Activated T-cell treated with anti-CD3 and anti-CD28 coated beads, Interleukin-2, amount 50 U/mL, for 72 hours (primary cell): Measurements from ENCODE around the gene ASTL. TPM values are rescaled to one million over a fixed set of nuclear protein-coding genes. Genes with fewer than 3 reads are reported as not detected.
A peak's percentile ranks its signal among the peaks of the same experiment; 100 is the strongest.

Experiments
- ATAC-seq, 2 donors: fragments of 150-1000 bp; cut with Tn5 transposase; replicated peaks in 1 of 2; 2 replicates each; pipeline ENCODE4 v1.10.0; 2021; ENCODE audit warnings: moderate library complexity in 2 of 2, mild to moderate bottlenecking in 1 of 2
- DNase-seq, 2 donors: peaks; one replicate each; pipeline ENCODE4 v3.0.0; 2021 to 2022; ENCODE audit warnings: mixed read lengths in 1 of 2
- H3K27ac Mint-ChIP-seq: one replicate; pipeline ENCODE4 v1.8.0; 2022; ENCODE audit warnings: mild to moderate bottlenecking, moderate library complexity, mixed read lengths
- H3K27me3 Mint-ChIP-seq: one replicate; pipeline ENCODE4 v1.8.0; 2022; ENCODE audit warnings: low read depth, mixed read lengths
- H3K36me3 Mint-ChIP-seq, 2 donors: one replicate each; pipeline ENCODE4 v1.8.0; 2022; ENCODE audit warnings: mixed read lengths in 2 of 2, mild to moderate bottlenecking in 1 of 2; ENCODE audit not compliant: insufficient read depth in 2 of 2
- H3K4me1 Mint-ChIP-seq: one replicate; pipeline ENCODE4 v1.8.0; 2022; ENCODE audit warnings: low read depth, mixed read lengths
- H3K4me3 Mint-ChIP-seq, 2 donors: one replicate each; pipeline ENCODE4 v1.8.0; 2022; ENCODE audit warnings: mild to moderate bottlenecking in 2 of 2, mixed read lengths in 2 of 2, moderate library complexity in 2 of 2
- H3K9me3 Mint-ChIP-seq, 2 donors: one replicate each; pipeline ENCODE4 v1.8.0; 2022; ENCODE audit warnings: mixed read lengths in 2 of 2
- total RNA-seq, 2 donors: library from RNA; stranded (reverse); gene quantifications; one replicate each; pipeline ENCODE4 v1.2.3, GENCODE V29; 2022

Gene ASTL
- total RNA-seq, 2 donors from 2014 or later, result 8.1 to 9.1 TPM

DNA sequence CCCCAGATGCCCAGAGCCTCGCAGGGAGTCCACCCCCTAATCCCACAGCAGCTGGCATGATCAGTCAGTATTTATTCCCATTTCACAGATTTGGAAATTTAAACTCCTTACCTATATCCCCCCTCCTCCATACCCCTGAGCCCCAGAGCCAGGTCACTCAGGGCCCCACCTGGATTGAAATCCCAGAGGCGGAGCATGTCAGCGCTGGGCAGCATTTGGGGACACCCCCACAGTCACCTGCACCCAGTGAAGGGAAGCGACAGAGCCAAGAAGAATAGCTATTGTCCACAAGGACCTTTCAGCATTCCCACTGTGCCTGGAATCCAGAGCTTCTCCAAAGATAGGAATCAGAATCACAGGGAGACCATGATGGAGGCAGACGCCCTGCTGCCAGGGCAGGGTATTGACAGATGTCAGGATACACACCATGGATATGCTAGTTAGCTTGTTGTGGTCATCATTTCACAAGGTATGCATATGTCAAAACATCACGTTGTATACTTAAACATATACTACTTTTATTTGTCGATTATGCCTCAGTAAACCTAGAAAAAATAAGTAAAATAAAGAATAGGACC lies 968 bp upstream of the ASTL start:
- Mint-ChIP-seq H3K27me3 (no peaks in the 10 kb centered on the region), H3K9me3 (no peaks in the 10 kb centered on the region), H3K36me3 (peaks cover 15 to 19% of the 10 kb centered on the region in 2 donors), H3K27ac (peak overlapping the region; percentile 44), H3K4me3 (peak overlapping the region in 1 of 2 donors; percentile 44), H3K4me1 (peaks cover 45% of the 10 kb centered on the region)
- ATAC-seq (no peak), DNase-seq (no peak)

DNA sequence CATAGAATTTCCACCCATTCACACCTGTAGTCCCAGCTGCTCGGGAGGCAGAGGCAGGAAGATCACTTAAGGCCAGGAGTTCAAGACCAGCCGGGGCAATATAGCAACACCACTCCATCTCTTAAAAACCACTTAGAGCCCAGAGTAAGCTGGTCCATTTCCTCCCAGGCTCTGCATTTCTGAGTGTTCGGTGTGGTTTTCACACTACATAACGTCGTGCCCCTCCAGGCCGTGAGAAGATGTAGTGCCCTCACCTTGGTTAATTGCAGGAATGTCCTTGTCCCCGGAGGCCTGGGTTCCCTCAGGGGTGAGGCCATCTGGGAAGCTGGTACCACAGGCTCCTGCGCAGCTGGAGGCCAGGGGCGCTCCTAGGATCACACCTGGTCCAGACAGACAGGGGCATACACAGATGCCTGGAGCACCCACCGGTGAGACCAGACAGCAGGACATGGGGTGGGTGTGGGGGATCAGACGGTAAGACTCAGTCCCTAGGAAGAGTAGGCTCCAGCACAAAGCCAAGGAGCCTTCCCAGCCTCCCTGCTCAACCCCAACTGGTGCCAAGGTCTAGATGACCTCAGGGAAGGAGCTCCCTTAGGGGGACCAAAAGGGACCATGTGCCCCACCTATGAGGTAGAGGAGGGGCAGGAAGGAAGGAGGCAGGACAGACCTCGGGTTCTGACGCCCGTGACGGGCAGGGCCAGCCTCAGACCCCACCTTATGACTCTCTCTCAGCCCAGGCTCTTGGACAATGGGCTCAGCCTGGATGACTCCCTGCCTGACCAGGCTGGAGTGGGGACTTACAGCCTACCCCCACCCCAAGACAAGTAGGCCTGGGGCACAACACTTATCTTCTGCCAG lies 752 bp downstream of the ASTL start:
- H3K27ac Mint-ChIP-seq, result peak overlapping the region; percentile 81
- DNase-seq, result no peak
- ATAC-seq, result peak in 1 of 2 donors; percentile 0
- H3K9me3 Mint-ChIP-seq, result no peaks in the 10 kb centered on the region
- peaks cover 46% of the 10 kb centered on the region for H3K4me1 Mint-ChIP-seq
- no peaks in the 10 kb centered on the region for H3K27me3 Mint-ChIP-seq
- H3K4me3 Mint-ChIP-seq, result no peak overlapping the region
- peaks cover 5 to 6% of the 10 kb centered on the region in 2 donors for H3K36me3 Mint-ChIP-seq

DNA sequence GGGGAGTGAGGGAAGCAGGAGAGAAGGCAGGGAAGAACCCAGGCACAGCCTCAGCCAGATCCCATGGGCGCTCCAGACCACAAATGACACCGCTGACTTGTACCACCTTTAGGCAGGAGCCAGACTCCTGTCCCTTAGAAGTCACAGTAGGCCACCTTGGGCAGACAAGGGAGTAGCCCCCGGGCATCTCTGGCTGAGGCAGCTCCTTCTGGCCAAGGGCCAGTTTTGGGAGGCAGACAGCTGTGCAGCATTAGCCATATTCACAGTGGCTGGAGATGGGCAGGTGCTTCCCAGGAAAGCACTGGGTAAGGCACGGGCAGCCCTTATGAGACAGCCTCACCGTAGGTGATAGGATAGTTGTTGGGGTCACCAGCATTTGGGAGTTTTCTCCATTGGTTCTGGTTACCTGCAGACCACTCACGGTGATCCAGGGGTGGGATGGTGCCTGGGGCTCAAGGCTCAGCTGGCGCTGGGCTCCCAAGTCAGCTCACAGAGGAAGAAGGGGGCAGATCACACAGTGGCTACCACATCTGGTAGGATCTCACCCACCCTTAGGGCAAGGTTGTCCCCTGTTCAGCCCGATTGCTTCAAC lies 2.1 kb downstream of the ASTL start:
- Mint-ChIP-seq H3K36me3 (peaks cover 0 to 2% of the 10 kb centered on the region in 2 donors), H3K9me3 (no peaks in the 10 kb centered on the region), H3K4me3 (no peak overlapping the region), H3K27ac (peak overlapping the region; percentile 33), H3K4me1 (peaks cover 46% of the 10 kb centered on the region), H3K27me3 (no peaks in the 10 kb centered on the region)
- DNase-seq (no peak), ATAC-seq (no peak)

DNA sequence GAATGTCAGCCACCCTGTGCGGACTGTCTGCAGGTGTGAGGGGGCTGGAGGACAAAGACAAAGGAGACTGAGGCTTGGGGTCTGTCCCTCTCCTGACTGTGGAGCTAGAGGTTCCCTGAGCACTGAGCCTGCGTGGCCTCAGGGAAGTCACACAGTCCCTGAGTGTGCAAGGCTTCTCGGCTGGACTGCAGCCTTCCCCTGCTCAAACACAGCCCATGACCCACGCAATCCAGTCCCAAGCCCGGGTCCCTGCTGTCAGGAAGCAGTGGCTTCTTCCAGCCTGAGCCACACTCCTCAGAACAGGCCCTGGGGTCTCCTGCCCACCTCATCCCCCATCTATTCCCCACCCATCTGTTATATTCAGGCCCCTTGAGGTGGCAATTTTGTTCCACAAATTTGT lies 2.7 kb downstream of the ASTL start:
- H3K36me3 Mint-ChIP-seq, result peaks cover 0 to 2% of the 10 kb centered on the region in 2 donors
- peaks cover 48% of the 10 kb centered on the region for H3K4me1 Mint-ChIP-seq
- no peaks in the 10 kb centered on the region for H3K27me3 Mint-ChIP-seq
- DNase-seq (no peak), ATAC-seq (no peak)
- H3K4me3 Mint-ChIP-seq, result no peak overlapping the region
- peak overlapping the region; percentile 46 for H3K27ac Mint-ChIP-seq
- H3K9me3 Mint-ChIP-seq, result no peaks in the 10 kb centered on the region

DNA sequence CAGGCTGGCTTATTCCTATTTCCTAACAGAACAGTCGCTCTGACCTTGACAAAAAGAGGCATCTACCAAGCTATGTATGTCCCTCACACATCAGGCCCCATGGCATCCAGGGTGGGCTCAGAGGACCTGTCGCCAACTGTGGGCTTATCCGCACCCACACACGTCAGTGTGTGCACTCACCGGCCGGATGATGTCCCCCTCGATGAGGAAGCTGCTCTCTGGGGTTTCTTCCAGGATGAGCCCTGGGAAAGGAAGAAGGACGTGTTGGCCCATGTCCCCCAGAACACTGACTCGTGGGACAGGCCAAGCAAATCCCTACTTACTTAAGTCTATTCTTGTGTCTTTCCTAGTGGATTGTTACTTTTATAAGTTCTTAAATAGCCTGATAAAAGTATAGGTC lies 3.1 kb downstream of the ASTL start:
- peaks cover 48% of the 10 kb centered on the region for H3K4me1 Mint-ChIP-seq
- peaks cover 0 to under 1% of the 10 kb centered on the region in 2 donors for H3K36me3 Mint-ChIP-seq
- DNase-seq, result no peak
- ATAC-seq, result no peak
- H3K9me3 Mint-ChIP-seq, result no peaks in the 10 kb centered on the region
- H3K27me3 Mint-ChIP-seq, result no peaks in the 10 kb centered on the region
- no peak overlapping the region for H3K4me3 Mint-ChIP-seq
- peak overlapping the region; percentile 49 for H3K27ac Mint-ChIP-seq

DNA sequence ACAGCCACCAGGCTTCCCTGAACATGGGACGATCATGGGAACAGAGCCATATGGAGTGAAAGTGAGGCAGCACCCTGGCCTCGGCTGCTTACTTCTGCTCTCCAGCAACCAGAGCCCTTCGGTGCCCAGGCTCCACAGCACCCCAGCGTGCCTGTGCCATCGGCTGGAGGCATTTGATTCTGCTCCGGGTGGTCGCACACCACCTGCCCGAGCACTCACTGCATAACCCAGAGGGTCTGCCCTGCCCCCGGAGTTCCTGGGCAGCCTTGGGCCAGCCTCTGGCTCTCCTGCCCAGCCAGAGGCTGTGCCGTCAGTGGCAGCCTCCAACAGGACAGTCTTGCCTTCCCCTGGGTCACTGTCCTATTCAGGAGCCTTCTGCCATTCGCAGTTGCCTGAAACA lies 3.9 kb downstream of the ASTL start:
- Mint-ChIP-seq H3K27ac (no peak overlapping the region), H3K36me3 (no peaks in the 10 kb centered on the region), H3K27me3 (no peaks in the 10 kb centered on the region), H3K4me1 (peaks cover 48% of the 10 kb centered on the region), H3K4me3 (no peak overlapping the region), H3K9me3 (no peaks in the 10 kb centered on the region)
- no peak for DNase-seq
- ATAC-seq, result no peak

DNA sequence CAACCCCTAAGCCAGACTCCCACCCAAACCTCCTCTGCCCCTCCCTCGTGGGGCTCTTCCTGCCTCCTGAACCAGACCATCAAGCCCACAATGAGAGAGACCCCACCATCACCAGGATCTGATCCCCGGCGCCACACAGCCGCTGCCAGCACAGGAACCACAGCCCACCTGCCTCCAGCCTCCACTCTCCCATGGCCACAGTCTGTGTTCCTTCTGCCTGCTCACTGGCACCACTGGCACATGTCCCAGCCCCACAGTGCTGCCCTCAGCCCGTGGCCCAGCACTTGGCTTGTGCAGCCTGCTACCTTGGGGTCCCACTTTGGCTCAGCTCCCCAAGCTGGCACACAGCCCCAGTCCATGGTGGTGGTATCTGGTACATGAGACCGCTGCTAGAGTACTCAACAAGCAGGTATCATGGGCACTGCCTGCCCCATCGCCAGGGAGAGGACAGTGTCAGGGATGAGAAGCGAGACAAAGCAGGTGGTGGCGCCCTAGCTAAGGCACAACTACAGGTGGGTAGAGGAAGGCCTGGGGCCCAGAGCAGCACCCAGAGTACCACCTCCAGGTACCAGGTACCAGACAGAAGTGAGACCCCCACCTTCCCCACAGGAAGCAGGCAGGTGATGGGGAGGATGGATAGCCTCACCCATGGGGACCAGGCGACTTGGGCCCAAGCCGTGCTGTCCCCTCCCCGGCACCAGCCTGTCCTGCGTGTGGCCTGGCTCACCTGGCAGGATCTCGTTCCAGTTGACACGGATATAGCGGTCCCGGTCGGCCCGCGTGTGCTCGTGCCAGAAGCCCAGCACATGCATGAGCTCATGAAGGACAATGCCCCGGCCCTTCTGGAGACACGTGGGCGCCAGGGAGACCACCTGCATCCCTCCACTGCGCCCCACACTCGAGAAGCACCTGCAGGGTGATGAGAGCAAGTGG lies 6.2 kb downstream of the ASTL start:
- H3K9me3 Mint-ChIP-seq, result no peaks in the 10 kb centered on the region
- ATAC-seq (peak; percentile 3 to 5), DNase-seq (no peak)
- H3K27ac Mint-ChIP-seq, result peak overlapping the region; percentile 83
- H3K4me3 Mint-ChIP-seq, result peak overlapping the region; percentile 75
- H3K36me3 Mint-ChIP-seq, result no peaks in the 10 kb centered on the region
- H3K4me1 Mint-ChIP-seq, result peaks cover 36% of the 10 kb centered on the region
- no peaks in the 10 kb centered on the region for H3K27me3 Mint-ChIP-seq

DNA sequence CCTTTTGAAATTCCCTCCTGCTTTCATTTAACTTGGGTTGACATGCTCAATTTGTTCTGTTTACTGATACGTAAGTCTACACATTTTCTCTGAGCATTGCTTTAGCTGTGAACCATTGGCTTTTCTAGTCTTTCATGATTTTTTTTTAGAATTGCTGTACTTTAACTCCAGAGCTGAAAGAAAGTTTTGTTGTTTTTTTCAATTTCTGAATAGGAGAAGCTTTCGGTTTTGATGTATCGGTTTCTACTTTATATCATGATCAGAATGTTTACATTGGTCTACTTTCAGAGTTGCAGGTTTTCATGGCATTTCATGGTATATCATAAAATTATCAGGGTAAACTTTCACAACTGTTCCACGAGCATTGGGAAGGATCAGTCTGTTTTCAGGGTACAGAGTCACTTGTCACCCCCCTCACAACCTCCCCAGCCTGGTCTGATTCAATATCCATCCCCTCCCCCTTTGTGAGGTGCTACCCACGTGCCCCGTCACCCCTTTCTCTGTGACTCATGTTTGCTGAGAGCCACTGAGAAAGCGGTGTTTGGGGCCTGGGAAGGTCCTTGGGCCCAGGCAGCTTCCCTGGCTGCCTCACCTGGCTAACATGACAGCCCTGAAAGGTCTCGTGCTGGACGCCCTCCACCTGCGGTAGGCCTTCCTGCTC lies 7.0 kb downstream of the ASTL start:
- peak; percentile 71 to 73 for ATAC-seq
- Mint-ChIP-seq H3K27ac (peak overlapping the region; percentile 83), H3K4me1 (peaks cover 36% of the 10 kb centered on the region), H3K36me3 (no peaks in the 10 kb centered on the region), H3K4me3 (peak overlapping the region; percentile 75), H3K9me3 (no peaks in the 10 kb centered on the region), H3K27me3 (no peaks in the 10 kb centered on the region)
- peak; percentile 67 to 72 for DNase-seq

DNA sequence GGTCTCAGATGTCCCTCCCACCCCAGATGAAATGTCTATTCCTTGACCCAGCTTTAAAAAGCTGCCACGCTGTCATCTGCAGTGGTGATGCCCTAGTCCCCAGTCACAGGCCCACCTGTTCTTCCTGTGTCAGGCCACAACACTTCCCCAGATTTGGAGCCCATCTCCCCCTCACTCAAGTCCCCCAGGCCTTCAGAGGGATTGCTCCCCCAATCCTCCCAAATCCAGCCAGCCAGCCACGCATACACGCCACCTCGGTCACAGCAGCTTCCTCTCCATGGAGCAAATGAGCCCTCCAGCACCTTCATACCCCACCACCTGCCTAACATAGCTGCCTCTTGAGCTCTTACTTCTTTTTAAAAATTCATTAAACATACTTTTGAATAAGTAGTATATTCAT lies 7.8 kb downstream of the ASTL start:
- Mint-ChIP-seq H3K9me3 (no peaks in the 10 kb centered on the region), H3K4me3 (peak overlapping the region in 1 of 2 donors; percentile 8), H3K36me3 (no peaks in the 10 kb centered on the region), H3K4me1 (peaks cover 36% of the 10 kb centered on the region), H3K27me3 (no peaks in the 10 kb centered on the region), H3K27ac (no peak overlapping the region)
- ATAC-seq (no peak), DNase-seq (no peak)

DNA sequence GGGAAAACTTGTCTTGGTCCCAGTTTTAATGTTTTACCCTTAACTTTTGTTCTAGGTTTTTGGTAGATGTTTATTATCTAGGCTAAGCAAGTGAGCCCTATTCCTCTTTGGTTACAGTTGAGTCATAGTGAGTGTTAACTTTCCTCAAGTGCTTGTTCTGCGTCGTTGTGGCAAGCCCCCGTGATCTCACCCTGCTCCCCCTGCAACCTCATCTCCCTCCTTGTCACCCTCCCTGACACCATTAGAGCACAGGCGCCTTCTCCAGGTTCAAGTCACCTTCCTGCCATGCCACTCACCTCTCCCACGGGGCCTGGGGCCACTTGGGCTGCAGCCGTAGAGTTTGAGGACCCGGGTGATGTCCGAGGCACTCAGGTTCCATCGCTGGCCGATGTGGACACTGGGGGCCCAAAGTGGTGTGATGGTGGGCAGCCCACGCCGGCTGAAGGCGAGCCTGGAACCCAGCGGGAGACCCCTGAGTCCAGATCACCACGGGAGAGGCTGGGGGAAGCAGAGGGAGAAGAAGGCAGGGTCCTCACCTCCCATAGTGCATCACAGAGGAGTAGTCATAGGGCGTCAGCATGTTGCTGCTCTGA lies 8.7 kb downstream of the ASTL start:
- Mint-ChIP-seq H3K4me1 (peaks cover 36% of the 10 kb centered on the region), H3K4me3 (peak overlapping the region in 1 of 2 donors; percentile 20), H3K27me3 (no peaks in the 10 kb centered on the region), H3K36me3 (no peaks in the 10 kb centered on the region), H3K9me3 (no peaks in the 10 kb centered on the region), H3K27ac (no peak overlapping the region)
- ATAC-seq, result peak; percentile 36 to 52
- peak in 1 of 2 donors; percentile 37 for DNase-seq

DNA sequence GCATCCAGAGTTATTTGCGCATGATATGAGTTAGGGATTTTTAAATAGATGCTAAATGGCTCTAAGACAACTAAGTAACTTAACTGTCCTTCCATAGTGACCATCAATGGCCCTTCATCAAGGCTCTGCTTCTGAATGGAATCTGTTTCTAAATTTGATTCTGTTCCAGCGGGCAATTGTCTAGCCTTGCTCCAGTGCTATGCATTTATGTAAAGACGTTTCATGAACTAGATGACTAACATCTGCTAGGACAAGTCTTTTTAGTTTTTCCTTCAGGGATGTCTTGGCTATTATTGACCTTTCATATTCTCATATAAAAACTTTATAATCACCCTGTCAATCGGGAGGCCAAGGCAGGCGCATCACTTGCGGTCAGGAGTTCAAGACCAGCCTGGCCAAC lies 9.8 kb downstream of the ASTL start:
- Mint-ChIP-seq H3K4me1 (peaks cover 36% of the 10 kb centered on the region), H3K27me3 (no peaks in the 10 kb centered on the region), H3K36me3 (no peaks in the 10 kb centered on the region), H3K27ac (no peak overlapping the region), H3K9me3 (no peaks in the 10 kb centered on the region), H3K4me3 (no peak overlapping the region)
- DNase-seq, result no peak
- no peak for ATAC-seq
